Mesothelial cell of epicardium (in vitro differentiated cells): ENCODE results near the gene CCBE1. TPM values are rescaled to one million over a fixed set of nuclear protein-coding genes. Genes with fewer than 3 reads are reported as not detected.

ENCODE experiments used
- DNase-seq, 2 experiments: peaks; one replicate each; pipeline ENCODE4 v3.0.0; 2021; ENCODE audit warnings: low spot score in 2 of 2; ENCODE audit not compliant: unreplicated experiment in 2 of 2
- H3K27ac Mint-ChIP-seq: 2 replicates; pipeline ENCODE4 v1.8.0; 2021; ENCODE audit warnings: mixed read lengths
- H3K27me3 Mint-ChIP-seq: 2 replicates; pipeline ENCODE4 v1.8.0; 2021; ENCODE audit warnings: low read depth, mixed read lengths
- H3K36me3 Mint-ChIP-seq: 2 replicates; pipeline ENCODE4 v1.8.0; 2021; ENCODE audit warnings: mixed read lengths
- H3K4me1 Mint-ChIP-seq: 2 replicates; pipeline ENCODE4 v1.8.0; 2021; ENCODE audit warnings: mixed read lengths
- H3K4me3 Mint-ChIP-seq: 2 replicates; pipeline ENCODE4 v1.8.0; 2021; ENCODE audit warnings: mild to moderate bottlenecking, moderate library complexity, mixed read lengths
- H3K9me3 Mint-ChIP-seq: 2 replicates; pipeline ENCODE4 v1.8.0; 2021; ENCODE audit warnings: mixed read lengths
- total RNA-seq: library from RNA; stranded (reverse); gene quantifications from 3 replicates; pipeline ENCODE4 v1.2.1, GENCODE V29; 2021
- TF ChIP-seq, protein P1 (sequence below): fragments of 200-600 bp; sonication (generic); IDR thresholded peaks from one replicate; pipeline ENCODE4 v1.5.0; 2021; ENCODE audit warnings: antibody characterized with exemption; ENCODE audit not compliant: unreplicated experiment

The CCBE1 gene
- total RNA-seq, 1 donor from 2014 or later = 71.1 TPM

DNA sequence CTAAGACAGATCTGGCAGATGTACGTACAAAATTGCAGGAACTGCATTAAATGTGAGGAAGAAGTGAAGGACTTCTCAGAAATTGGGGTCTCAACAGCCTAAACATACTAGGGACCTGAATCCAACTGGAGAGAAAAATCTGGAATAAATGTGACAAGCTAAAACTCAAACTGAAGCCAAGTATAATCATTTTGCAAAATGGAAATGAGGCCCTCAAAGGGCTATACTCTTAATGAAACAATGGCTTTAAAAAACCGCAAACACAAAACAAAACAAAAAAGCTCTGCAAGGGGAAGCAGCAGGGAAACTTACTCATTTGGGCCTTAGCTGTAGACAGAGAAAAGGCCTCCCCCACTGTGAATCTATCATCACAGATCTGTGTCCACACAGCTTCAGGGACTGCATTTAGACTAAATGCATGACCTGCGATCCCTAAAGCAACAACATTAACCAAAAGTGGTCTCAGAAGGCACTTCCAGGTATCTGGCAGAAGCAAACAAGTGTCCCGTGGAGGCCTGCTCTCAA lies 63.2 kb downstream of the CCBE1 start:
- H3K27ac Mint-ChIP-seq = peak overlapping the region; percentile 5
- H3K27me3 Mint-ChIP-seq = peaks cover 8% of the 10 kb centered on the region
- peaks cover 40% of the 10 kb centered on the region for H3K4me1 Mint-ChIP-seq
- no peaks in the 10 kb centered on the region for H3K36me3 Mint-ChIP-seq
- TF ChIP-seq, protein P1, sequence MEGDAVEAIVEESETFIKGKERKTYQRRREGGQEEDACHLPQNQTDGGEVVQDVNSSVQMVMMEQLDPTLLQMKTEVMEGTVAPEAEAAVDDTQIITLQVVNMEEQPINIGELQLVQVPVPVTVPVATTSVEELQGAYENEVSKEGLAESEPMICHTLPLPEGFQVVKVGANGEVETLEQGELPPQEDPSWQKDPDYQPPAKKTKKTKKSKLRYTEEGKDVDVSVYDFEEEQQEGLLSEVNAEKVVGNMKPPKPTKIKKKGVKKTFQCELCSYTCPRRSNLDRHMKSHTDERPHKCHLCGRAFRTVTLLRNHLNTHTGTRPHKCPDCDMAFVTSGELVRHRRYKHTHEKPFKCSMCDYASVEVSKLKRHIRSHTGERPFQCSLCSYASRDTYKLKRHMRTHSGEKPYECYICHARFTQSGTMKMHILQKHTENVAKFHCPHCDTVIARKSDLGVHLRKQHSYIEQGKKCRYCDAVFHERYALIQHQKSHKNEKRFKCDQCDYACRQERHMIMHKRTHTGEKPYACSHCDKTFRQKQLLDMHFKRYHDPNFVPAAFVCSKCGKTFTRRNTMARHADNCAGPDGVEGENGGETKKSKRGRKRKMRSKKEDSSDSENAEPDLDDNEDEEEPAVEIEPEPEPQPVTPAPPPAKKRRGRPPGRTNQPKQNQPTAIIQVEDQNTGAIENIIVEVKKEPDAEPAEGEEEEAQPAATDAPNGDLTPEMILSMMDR = no peak
- no peak for DNase-seq
- H3K4me3 Mint-ChIP-seq = no peak overlapping the region
- no peaks in the 10 kb centered on the region for H3K9me3 Mint-ChIP-seq

DNA sequence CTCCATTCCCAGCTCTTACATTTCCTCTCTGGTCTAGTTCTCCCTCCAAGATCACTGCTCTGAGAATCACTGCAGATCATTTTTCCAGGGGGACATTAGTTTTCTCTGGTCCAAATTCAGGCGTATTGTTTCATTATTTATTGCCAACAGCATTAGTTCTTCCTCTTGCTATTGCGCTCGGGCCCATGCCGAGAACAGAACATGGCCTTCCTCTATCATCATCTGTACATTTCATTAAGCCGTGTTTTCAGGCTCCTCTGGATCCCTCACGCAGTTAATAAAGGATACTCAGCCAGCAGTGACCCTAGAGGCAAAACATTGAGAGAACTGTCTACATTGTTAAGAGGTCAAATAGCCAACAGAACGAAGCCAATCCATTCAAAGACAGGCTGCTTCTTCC lies 63.9 kb downstream of the CCBE1 start:
- TF ChIP-seq, protein P1 = no peak
- H3K36me3 Mint-ChIP-seq = peaks cover 2% of the 10 kb centered on the region
- no peak for DNase-seq

DNA sequence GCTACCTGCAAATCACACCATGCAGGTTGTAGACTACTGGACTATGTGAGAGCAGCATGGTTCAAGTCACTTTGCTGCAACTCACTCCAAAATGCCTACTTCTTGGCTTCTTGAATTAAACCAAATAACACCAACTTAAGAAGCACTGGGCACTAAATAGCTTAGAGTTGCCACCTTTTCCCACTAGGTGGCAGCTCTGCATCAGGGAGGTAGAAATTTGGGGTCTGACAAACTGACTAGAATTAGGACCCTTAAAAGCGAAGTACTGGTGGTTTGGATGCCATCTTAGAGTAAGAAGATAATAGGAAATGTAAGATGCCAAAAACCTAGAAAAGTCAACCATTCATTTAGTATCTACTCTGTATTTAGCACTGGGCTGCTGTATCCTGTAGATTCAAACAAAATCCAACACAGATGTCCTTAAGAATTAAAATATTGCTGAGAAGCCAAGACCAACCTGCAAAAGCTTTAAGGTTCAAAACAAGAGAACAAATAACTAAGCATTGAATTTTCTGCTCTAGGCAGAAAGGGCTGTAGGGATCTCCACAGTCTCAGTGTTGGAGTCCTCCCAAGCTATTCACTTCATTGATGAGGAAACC lies 65.5 kb downstream of the CCBE1 start:
- Mint-ChIP-seq H3K4me1 (peaks cover 26% of the 10 kb centered on the region), H3K9me3 (peaks cover 3% of the 10 kb centered on the region), H3K27ac (no peak overlapping the region), H3K36me3 (peaks cover 3% of the 10 kb centered on the region), H3K27me3 (peaks cover 18% of the 10 kb centered on the region), H3K4me3 (no peak overlapping the region)
- DNase-seq = no peak
- TF ChIP-seq, protein P1 = peak; percentile 42

More for the DNA sequence above, 63.9 kb downstream of the CCBE1 start:
- H3K4me1 Mint-ChIP-seq = peaks cover 38% of the 10 kb centered on the region
- H3K4me3 Mint-ChIP-seq = no peak overlapping the region
- H3K27me3 Mint-ChIP-seq = peaks cover 14% of the 10 kb centered on the region
- H3K9me3 Mint-ChIP-seq = peaks cover 2% of the 10 kb centered on the region
- H3K27ac Mint-ChIP-seq = peak overlapping the region; percentile 2

DNA sequence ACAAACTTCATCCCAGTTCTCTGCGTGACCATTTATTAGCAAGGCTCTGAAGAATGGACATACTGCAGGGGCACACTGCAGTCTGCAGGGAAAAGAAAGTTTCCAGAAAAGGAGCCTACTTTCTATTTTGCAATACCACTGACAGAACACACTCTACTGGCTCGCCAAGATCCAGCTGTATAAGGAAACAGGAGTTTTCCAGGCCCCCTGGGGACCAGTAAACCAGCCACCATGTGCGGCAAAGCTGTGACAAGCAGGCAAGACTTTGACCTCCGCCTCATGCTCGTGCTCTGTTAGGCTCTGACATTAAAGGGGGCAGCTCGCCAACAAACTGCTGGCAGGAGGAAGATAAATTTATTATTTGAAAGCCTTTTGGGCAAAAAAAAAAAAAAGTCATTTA lies 67.3 kb downstream of the CCBE1 start:
- Mint-ChIP-seq H3K27ac (no peak overlapping the region), H3K27me3 (peaks cover 18% of the 10 kb centered on the region), H3K36me3 (peaks cover 3% of the 10 kb centered on the region), H3K9me3 (peaks cover 3% of the 10 kb centered on the region), H3K4me3 (no peak overlapping the region), H3K4me1 (peaks cover 10% of the 10 kb centered on the region)
- no peak for DNase-seq
- TF ChIP-seq, protein P1 = no peak

DNA sequence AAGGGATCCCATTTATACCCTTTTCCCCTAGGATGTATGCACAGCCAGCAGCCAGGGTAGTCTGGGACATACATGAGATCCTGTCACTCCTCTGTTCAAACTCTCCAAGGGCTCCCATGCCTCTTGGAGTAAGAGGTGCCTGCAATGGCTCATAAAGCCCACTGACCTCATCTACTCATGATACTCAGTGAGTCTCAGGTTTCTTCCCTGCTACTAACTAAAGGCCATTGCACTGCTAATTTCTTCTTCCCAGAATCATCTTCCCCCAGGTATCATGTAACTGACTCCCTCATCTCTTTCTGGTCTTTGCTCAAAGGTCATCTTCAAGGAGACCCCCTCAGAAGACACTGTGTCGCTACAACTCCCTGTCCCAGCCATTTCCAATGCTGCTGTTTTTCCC lies 68.2 kb downstream of the CCBE1 start:
- peaks cover 3% of the 10 kb centered on the region for H3K36me3 Mint-ChIP-seq
- TF ChIP-seq, protein P1 = no peak
- peaks cover 8% of the 10 kb centered on the region for H3K4me1 Mint-ChIP-seq
- DNase-seq = no peak
- H3K9me3 Mint-ChIP-seq = peaks cover 3% of the 10 kb centered on the region
- H3K4me3 Mint-ChIP-seq = no peak overlapping the region
- peaks cover 18% of the 10 kb centered on the region for H3K27me3 Mint-ChIP-seq
- no peak overlapping the region for H3K27ac Mint-ChIP-seq
